SU-DHL-6 (cell line): ENCODE data around the gene ZNF605.

Experiments used
- H2AFZ ChIP-seq: fragments of 200-600 bp; sonication (generic); 2 replicates; pipeline ENCODE4 v1.6.1; 2014; ENCODE audit warnings: low read depth, mild to moderate bottlenecking, moderate library complexity, mixed read lengths, antibody characterized with exemption, low read length; ENCODE audit not compliant: severe bottlenecking
- H3F3A ChIP-seq: fragments of 200-600 bp; shearing (Covaris generic); 2 replicates; pipeline ENCODE4 v1.6.0; 2016; ENCODE audit warnings: antibody characterized with exemption, mild to moderate bottlenecking; ENCODE audit not compliant: insufficient read depth
- H3K27ac ChIP-seq: fragments of 200-600 bp; sonication (generic); 2 replicates; pipeline ENCODE4 v1.5.1; 2016; ENCODE audit warnings: low read depth, mild to moderate bottlenecking, low read length, moderate library complexity, mixed read lengths
- H3K27me3 ChIP-seq: fragments of 200-600 bp; sonication (generic), shearing (Covaris generic); 2 replicates; pipeline ENCODE4 v1.6.0; 2014; ENCODE audit warnings: mild to moderate bottlenecking, low read length
- H3K36me3 ChIP-seq: fragments of 200-600 bp; sonication (generic); 2 replicates; pipeline ENCODE4 v1.6.1; 2014; ENCODE audit warnings: mild to moderate bottlenecking, low read length, mixed read lengths
- H3K4me2 ChIP-seq: fragments of 300-600, 200-600 bp; shearing (Covaris generic), sonication (generic); 2 replicates; pipeline ENCODE4 v1.6.0; 2014; ENCODE audit warnings: low read length, low read depth, mild to moderate bottlenecking; ENCODE audit not compliant: poor library complexity, severe bottlenecking
- H3K4me3 ChIP-seq: fragments of 200-600 bp; sonication (generic); 2 replicates; pipeline ENCODE4 v1.5.1; 2014; ENCODE audit warnings: antibody characterized with exemption, low read length, mild to moderate bottlenecking, mixed read lengths; ENCODE audit not compliant: insufficient read depth, poor library complexity, severe bottlenecking
- H3K79me2 ChIP-seq: fragments of 200-600 bp; sonication (generic); 2 replicates; pipeline ENCODE4 v1.6.1; 2014; ENCODE audit warnings: mild to moderate bottlenecking, low read length, moderate library complexity; ENCODE audit not compliant: insufficient read depth
- H3K9ac ChIP-seq: fragments of 200-600 bp; sonication (generic); 2 replicates; pipeline ENCODE4 v1.7.0; 2014; ENCODE audit warnings: mild to moderate bottlenecking, low read length
- H3K9me2 ChIP-seq: fragments of 200-600 bp; sonication (generic); replicated peaks from 2 replicates; pipeline ENCODE4 v1.6.1; 2014; ENCODE audit warnings: low read length; ENCODE audit not compliant: insufficient read depth
- H3K9me3 ChIP-seq: fragments of 200-600 bp; sonication (generic); 2 replicates; pipeline ENCODE4 v1.6.1; 2014; ENCODE audit warnings: low read length, mixed read lengths; ENCODE audit not compliant: insufficient read depth
- H4K20me1 ChIP-seq: fragments of 200-600 bp; sonication (generic); 2 replicates; pipeline ENCODE4 v1.6.1; 2014; ENCODE audit warnings: low read depth, mild to moderate bottlenecking, antibody characterized with exemption, low read length, moderate library complexity, mixed read lengths
- CTCF ChIP-seq: fragments of 200-600 bp; sonication (generic); IDR thresholded peaks from one replicate; pipeline ENCODE4 v1.5.1; 2017; ENCODE audit warnings: antibody characterized with exemption, mild to moderate bottlenecking, low read length, moderate library complexity; ENCODE audit not compliant: insufficient read depth, poor library complexity, severe bottlenecking
- EZH2phosphoT487 ChIP-seq: fragments of 200-600 bp; sonication (generic), shearing (Covaris generic); conservative IDR thresholded peaks from 2 replicates; pipeline ENCODE4 v1.6.1; 2018; ENCODE audit warnings: mild to moderate bottlenecking, antibody characterized with exemption, low read length, moderate library complexity, mixed read lengths

The ZNF605 gene

DNA sequence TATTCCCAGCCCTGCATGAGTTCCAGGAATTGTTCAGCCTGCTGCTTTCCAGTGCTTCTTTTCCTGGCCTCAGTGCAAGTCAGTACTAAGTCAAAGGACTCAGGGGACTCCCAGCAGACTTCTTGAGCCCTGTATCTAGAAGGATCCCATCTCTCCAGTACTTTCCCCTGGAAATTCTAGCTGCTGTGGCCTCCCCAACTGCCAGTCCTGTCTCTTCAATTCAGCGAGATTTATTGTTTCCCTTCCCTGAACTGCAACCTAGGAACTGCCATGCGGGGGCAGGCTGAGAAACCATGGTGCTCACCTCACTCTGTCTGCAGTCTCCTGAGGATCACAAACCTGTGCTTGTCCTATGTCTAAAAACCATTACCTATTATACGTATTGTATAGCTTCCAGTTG lies 31.8 kb downstream of the ZNF605 start:
- no peaks in the 10 kb centered on the region for H3K79me2 ChIP-seq

GRCh38 chr12:132923356-132923909 lies 32.7 kb downstream of the ZNF605 start:
- no peak overlapping the region for H3K4me2 ChIP-seq
- peaks cover 71% of the 10 kb centered on the region for H3K9me3 ChIP-seq
- no peaks in the 10 kb centered on the region for H3K27me3 ChIP-seq
- H3K36me3 ChIP-seq: peaks cover 11% of the 10 kb centered on the region; the same call in 1 of the 2 replicates
- H3K79me2 ChIP-seq: no peaks in the 10 kb centered on the region
- H3F3A ChIP-seq: no peaks in the 10 kb centered on the region
- no peaks in the 10 kb centered on the region for H3K9me2 ChIP-seq
- H2AFZ ChIP-seq: no peak overlapping the region
- TF ChIP-seq EZH2phosphoT487 (no peak), CTCF (no peak)
- no peak overlapping the region for H3K27ac ChIP-seq
- no peak overlapping the region for H3K4me3 ChIP-seq
- no peaks in the 10 kb centered on the region for H4K20me1 ChIP-seq
- H3K9ac ChIP-seq: no peak overlapping the region

More for the DNA sequence above, 31.8 kb downstream of the ZNF605 start:
- TF ChIP-seq EZH2phosphoT487 (no peak), CTCF (no peak)
- H3K9ac ChIP-seq: no peak overlapping the region
- no peak overlapping the region for H3K4me2 ChIP-seq
- H3K27me3 ChIP-seq: no peaks in the 10 kb centered on the region
- no peak overlapping the region for H3K4me3 ChIP-seq
- peaks cover 75% of the 10 kb centered on the region for H3K9me3 ChIP-seq
- H3F3A ChIP-seq: no peaks in the 10 kb centered on the region
- H3K36me3 ChIP-seq: peaks cover 13% of the 10 kb centered on the region; the same call in 1 of the 2 replicates
- no peaks in the 10 kb centered on the region for H4K20me1 ChIP-seq
- H3K9me2 ChIP-seq: no peaks in the 10 kb centered on the region
- H3K27ac ChIP-seq: no peak overlapping the region
- no peak overlapping the region for H2AFZ ChIP-seq

- no peak overlapping the region for H2AFZ ChIP-seq
- H4K20me1 ChIP-seq: no peaks in the 10 kb centered on the region
- peaks cover 4% of the 10 kb centered on the region; the same call in 1 of the 2 replicates for H3K36me3 ChIP-seq
- no peak overlapping the region for H3K4me3 ChIP-seq
- H3K27ac ChIP-seq: no peak overlapping the region
- no peak overlapping the region for H3K4me2 ChIP-seq
- H3K9me3 ChIP-seq: peaks cover 75% of the 10 kb centered on the region
- no peaks in the 10 kb centered on the region for H3K27me3 ChIP-seq
- H3F3A ChIP-seq: no peaks in the 10 kb centered on the region
- no peaks in the 10 kb centered on the region for H3K79me2 ChIP-seq
- no peak overlapping the region for H3K9ac ChIP-seq
- TF ChIP-seq CTCF (no peak), EZH2phosphoT487 (no peak)
- no peaks in the 10 kb centered on the region for H3K9me2 ChIP-seq
These were observed 33.4 kb downstream of the ZNF605 start for GRCh38 chr12:132922676-132923075.
